Vein endothelial cell (primary cell): ENCODE data around the gene TDRD5. TPM values are rescaled to one million over a fixed set of nuclear protein-coding genes. Genes with fewer than 3 reads are reported as not detected.

ENCODE experiments used
- small RNA-seq: library from RNA; depleted of rRNA; stranded (forward); fragments of <200 nt; gene quantifications from one replicate; pipeline ENCODE3, GENCODE V24; 2012
- total RNA-seq: library from RNA; depleted of rRNA; stranded (reverse); fragments of >200 nt; gene quantifications from 2 replicates; pipeline ENCODE4 v1.2.3, GENCODE V29; 2012

TDRD5 gene, protein sequence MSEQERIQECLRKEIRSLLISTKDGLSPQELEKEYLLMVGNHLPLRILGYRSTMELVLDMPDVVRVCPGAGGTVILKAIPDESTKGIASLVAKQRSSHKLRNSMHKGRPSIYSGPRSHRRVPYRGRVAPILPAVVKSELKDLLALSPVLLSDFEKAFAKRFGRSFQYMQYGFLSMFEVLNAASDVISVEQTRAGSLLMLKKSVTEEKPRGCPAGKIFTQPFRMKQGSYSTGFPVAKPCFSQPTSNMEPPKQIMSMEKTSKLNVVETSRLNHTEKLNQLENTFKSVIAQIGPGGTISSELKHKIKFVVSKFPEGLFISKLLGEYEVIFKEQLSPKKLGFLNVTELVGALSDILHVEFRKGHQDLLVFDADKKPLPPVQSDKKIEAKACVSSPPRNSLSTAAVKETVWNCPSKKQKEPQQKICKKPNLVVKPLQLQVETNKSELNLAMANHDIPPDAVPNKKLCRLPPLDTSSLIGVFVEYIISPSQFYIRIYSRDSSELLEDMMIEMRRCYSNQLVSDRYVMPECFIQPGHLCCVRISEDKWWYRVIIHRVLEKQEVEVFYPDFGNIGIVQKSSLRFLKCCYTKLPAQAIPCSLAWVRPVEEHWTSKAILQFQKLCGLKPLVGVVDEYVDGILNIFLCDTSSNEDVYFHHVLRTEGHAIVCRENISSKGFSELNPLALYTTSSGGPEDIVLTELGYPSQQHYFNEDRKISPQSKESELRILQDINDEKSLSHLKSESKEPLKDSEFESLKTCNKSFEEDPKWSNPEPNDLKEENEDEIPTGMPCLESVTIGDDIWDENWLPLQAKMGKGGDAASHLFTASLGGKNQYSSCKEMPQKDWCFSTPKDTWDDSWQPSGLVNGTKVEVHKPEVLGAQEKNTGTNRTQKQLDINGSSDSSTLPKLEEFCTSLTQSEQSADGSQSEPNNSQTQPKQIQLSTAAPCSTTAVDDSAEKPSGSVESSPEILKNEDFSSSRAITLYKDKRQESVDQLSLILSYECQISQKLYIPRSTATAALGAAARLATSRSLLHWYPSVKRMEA
- not detected in 2 replicates for total RNA-seq

DNA sequence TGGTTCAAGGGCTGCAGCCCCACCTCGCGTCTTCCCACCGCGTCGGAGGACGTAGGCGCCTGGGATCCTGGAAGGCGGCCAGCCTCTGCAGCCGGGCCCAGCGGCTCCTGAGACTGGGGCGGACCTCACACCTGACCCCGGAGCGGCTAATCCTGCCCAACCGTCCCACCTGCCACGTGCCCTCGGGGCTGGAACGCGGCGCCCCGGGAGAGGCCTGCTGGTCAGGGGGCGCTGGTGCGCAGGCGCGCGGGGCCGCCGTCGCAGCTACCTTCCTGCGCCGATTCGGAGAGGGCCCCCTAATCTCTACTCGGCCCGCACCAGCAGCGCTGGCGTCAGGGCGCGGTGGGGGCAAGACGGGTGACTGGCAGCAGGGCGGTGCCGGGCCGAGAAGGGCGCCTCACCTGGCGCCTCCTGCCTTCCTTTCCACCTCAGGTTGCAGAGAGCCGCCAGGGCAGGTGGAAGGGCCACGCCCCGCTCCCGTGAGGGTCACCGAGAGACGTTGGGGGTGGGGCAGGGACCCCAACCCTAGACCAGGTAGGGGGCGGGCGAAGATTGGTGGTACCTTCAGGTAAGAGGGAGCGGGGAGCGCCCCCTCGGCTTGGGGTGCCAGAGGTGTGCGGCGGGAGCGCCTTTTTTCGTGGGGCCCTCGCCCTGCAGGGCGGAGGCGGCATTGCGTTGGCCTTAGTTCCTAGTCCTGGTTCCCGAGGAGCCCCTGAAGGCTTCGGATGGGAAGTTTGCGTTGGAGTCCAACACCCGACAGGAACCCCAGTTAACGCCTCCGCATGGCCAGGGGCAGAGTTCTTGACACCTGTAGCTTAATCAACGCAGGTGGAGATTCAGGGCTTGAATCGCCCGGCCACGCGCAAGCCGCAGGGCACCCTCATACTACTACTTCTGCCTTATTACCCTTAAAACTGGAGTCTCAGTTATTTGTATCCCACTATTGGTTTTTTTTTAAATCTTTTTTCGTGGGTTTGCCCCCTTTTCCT is at the start of gene TDRD5:
TDRD5 (plus strand) TSS at position 241 of the 989 bp plus-strand sequence. CDS start 784 bp downstream, outside the sequence.

DNA sequence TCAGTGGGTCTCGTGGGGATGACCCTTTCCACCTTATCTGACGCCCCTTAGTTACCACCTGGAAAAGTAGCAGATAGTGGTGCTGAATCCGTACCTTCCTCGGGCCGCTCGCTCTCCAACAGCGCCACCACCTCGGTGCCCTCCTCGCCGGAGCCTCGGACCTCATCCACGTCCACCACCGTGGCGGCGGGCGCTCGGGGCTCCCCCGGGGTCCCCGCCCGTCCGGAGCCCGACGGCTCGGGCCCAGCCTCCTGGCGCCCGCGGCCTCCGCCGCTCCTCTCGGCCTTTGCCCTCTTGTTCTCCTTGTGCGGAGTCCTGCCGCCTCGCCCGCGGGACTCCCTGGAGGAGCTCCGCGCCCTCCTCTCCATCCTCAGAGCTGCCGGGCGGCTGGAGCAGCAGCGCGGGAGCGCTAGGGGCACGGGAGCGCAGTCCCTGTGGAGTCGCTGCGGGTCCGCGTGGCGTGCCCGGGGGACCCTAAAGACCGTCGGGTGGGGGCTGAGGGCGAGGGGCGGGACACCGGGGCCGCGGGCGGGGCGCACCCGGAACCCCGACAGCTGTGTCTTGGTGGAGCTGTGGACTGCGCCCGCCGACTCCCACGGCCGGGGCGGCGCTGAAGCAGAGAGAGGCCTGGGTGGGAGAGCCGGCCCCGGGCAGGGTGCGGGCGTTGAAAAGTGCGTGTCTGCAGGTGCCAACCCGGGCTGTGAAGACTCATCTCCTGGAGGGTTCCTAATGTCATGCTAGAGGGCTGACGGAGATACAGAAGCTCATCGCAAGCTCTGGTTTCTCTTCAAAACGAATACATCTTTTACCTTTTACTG is 15.9 kb upstream of the TDRD5 start, which contains the start of gene NPHS2:
NPHS2 (minus strand) TSS at position 452 of the 818 bp plus-strand sequence; CDS start at position 368, 84 bp downstream.

Small RNAs within 50 kb of the gene (small RNA-seq; reads per million reads assigned to genes)
- gene RNU5F-2P: not detected

Other genes with a start within 250 kb of the TDRD5 start
- 0.38 TPM in 1 of 2 replicates, not detected in the other for gene AXDND1, start 225.9 kb upstream of the TDRD5 start, total RNA-seq
- not detected in 2 replicates for gene NPHS2, start 15.9 kb upstream of the TDRD5 start, total RNA-seq
- gene FAM163A, start 151.5 kb downstream of the TDRD5 start, total RNA-seq: 0.10 TPM in 1 of 2 replicates, not detected in the other